OCI-M1 (cell line): ENCODE data around the gene ITPR2.

ENCODE experiments used
- DNase-seq: peaks from one replicate; lab custom pipeline; 2025; lab: John Stamatoyannopoulos, UW

Gene ITPR2

DNA sequence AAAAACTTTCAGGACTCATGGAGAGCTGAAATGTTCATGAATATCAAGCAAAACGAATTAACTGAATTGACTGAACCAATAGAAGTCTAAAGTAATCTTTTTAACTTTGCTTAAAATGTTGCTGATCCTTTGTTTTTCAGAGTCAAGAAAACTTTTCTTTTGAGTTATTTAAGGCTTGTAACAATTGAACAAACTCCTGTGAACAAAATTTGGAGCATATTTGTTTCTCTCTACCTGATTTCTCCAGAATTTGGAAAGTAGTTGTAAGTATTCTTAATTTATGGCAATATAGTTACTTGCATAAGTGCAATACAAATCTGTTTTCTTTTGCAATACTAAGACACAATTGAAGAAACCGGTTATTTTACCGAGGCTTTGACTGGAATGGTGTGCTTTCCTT is 77.6 kb downstream of the ITPR2 start:
- DNase-seq, result peak; percentile 29

DNA sequence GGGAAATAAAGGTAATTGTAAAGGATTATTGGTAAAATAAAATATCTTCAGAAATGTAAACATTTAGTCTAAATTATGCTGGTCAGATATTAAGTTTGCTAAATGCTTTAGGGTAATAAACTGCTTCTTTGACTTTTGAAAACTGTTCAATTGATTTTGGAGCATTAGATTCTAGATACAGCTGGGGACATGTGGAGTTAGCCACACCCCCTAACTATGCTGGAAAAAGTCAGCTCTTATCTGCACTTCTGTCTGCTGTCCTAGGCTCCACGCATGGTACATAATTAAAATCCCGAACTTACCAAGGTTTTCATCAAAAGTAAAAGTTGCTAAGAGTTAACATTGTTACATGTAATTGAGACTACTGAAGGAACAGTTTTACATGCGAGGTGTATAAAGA is 78.8 kb downstream of the ITPR2 start:
- DNase-seq, result no peak

DNA sequence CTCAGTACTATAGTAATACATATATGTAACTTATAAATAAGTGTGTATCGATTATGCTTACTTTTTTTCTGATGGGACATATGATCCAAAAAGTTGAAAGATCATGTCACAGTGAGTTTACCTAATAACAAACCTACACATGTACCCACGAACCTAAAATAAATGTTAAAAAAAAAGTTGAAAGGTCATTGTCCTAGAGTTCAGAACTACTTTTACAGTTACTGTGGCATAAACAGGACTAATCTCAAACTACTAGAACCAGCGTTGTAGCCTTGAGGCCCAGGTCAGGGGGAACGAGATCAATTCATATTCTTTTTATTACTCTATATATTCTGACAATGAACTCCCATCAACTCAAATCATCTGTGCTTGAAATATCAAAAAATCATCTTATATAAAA is 81.8 kb downstream of the ITPR2 start:
- no peak for DNase-seq

DNA sequence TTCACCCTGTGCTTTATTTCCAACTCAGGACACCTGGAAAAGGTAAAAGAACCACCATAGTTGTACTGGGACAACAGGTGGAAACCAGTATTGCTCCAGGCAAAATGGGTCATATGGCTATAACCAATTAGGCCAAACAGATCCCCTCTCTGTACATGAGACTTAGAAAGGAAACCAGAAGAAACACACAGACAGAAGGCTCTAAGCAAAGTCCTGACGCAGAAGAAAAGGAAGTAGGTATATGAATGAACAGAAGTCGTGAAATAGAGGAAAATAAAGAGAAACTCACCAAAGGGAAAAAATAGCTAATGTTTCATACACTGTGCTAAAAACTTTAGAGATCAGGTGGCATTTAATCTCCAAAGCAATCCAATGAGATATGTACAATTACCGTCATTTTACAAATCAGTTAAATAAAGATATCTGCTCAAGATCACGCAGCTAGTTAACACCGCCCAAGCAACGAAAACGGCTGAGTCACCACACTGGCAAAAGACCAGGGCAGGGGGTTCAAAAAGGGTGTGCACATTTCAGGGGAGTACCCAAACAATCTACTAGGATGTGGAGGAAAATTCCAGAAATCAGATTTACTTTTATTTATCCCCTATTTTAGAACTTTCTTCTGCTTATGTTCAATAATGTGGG is 82.3 kb downstream of the ITPR2 start:
- DNase-seq, result no peak

DNA sequence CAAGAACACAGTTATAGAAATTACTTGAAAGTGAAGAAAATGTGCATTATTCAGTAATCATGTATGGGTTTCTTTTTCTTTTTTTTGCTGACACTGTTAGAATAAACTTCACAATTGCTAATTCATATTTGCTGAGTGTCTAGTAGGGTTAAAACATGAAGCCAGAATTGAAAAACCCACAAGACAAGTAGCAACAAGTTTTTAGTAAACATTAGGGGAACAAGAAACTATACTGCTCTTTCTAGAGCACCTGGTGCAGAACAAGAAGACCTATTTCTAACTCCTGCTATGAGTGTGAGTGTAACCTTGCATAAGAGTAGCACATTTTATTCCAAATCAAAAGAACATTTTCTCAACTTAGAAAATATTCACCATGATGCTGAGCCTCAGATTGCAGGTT is 83.2 kb downstream of the ITPR2 start:
- no peak for DNase-seq

DNA sequence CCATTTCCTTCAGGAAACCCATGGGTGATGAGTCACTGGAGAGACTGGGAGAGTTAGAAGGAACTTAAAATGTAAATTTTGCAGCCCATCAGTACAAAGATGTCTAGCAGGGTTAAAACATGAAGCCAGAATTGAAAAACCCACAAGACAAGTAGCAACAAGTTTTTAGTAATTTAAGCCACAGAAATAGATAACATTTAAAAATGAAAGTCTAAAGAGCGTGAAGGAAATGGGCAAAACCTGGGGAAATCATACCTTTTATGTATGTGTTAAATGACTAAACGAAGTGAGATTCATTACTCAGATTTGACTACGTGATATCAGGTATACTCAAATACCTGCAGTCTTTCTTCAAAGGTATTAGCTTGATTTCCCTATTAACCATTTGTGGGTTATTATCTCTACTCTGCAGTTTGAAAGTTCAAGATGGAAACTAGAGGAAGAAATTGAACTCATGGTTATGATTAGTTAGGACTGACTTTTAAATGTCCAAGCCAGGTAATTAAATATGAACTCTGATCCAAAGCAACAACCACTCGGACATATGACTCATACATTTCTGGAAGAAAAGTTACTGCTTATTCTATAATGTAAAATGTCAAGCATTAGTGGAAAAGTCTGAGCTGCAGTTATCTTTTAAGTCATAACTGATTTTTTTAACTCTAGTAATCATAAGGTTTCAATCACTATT is 84.1 kb downstream of the ITPR2 start:
- no peak for DNase-seq

DNA sequence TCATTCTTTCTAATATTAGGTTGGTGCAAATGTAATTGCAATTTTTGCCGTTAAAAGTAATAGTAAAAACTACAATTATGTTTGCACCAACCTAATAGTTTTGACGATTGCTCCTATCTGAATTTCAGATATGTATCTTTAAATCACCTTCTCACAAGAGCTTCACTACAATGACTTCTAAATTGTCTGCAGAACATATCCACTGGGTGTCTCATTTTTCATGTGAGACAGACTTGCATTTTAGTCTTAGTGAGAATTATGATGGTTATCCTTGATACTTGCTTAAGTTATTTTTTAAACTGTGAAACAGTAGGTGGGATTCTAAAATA is 84.6 kb downstream of the ITPR2 start:
- no peak for DNase-seq

DNA sequence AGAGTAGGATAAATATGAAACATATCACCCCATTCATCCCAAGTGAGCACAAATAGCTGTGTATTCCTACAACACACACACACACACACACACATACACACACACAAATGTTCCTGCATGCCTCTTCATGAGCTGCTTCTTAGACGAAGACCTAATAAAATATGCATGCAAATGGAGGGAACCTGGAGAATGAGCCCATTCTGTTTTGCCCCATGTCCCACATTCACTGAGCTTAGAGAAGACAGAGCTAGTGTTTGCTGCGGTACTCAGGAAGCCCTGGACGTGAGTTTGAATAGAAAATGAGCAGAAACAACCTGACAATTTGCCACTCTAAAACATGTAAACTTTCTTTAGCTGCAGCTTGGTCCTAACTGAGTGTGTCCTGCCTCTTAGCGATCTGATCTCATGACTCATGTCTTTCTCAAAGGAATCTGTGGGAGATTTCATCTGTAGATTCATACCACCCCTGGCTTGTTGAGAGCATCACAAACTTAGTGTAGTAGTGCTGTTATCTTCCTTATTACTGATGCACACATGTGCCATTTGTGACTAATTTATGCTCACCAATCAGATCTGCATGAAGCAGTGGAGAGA is 86.8 kb downstream of the ITPR2 start:
- DNase-seq, result peak; percentile 14

DNA sequence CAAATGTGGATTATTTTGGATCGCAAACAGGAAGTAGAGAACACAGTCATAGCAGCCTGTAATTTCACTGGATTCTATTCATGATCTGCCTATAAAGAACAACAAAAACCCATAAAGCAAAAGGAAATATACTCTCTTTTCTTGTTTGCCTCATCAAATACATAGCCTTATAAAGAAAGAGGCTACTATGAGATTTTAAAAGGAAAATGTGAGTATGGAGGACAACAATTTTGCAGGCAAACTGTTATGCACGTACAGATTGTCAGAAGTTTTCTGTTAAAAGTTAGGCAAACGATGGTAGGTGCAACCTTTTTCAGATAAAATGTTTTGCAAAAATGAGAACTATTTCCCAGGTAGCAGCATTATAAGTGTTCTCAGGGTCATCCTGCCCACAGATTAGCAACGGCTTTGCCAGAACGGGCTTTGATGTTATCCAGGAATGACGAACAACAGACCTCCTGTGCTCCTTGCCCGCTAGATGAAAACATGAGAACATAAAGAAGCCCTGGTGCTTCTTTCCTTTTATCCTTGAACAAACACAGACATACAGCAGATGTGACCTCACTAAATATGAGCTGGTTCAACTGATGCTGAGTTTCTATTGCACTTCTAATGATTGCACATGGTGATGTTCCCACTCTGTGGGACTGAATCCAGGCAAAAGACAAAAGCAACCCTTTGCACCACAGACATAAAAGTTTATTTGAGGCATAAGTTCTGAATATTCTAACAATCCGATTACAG is 88.1 kb downstream of the ITPR2 start:
- DNase-seq, result no peak

DNA sequence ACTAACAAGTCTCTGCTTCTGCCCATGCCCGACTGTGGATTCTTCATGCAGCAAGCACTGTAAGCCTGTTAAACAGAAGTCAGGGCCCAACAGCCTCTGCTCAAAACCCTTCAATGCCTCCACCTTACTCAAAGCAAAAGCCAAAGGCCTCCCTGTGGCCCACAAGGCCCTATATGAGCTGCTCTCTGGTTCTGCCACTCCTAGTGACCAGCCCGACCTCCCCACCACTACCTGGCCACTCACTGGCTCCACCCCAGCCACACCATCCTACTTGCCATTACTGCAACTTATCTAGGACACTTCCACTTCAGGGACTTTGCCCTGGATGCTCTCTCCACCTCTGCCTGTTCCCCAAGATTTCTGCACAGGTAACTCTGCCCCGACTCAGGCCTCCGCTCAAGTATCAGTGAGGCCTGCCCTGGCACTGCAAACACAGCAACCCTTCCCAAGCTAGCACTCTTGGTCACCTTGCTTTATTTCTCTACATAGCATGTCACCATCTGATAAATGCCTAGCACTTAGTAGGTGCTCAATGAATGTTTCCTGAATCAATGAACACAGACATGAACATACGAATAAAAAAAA is 88.9 kb downstream of the ITPR2 start:
- DNase-seq, result no peak

DNA sequence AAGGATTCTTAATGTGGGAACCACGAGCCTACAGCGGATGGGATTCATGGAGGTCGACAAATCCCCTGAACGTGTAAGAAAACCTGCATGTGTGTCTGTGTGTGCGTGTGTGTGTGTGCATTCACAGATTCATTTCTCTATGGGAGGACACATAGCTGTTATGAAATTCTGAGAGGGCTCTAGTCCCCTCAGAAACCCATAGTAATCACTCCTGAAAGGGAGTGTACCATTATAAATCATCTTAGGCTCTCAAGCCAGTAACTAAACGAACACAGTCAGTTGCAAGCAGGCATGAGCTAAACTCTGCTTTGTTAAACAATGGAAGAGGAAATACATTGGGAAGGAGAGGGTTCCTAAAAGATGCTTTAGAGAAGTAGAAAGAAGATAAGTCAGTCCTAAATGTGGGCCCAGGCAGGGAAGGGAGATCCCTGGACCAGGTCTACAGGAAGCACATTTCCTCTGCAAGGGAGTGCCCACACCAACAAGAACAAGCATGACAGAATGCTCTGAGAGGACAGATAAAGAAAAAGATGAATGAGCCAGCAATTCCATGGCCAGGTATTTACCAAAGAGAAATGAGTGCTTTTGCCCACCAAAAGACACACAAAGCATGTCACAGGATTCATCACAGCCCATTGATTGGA is 91.3 kb downstream of the ITPR2 start:
- DNase-seq, result no peak

DNA sequence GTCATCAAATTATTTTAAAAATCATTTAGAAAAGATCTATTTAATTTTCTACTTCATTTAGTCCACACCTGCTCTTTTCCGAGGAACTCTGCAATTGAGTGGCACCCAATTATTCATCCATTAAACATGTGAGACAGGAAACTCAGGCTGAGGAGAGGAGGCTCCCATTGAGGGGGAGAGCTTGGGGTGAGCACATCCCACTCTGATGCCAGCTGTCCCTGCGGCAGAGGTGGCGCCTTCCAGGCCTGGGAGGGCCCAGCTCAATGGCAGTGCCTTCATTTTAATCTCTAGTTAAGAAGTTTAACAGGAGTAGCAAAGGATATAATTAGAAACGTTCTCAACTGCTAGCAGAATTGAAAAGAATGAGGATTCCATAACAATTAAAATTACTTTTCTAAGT is 92.0 kb downstream of the ITPR2 start:
- no peak for DNase-seq

DNA sequence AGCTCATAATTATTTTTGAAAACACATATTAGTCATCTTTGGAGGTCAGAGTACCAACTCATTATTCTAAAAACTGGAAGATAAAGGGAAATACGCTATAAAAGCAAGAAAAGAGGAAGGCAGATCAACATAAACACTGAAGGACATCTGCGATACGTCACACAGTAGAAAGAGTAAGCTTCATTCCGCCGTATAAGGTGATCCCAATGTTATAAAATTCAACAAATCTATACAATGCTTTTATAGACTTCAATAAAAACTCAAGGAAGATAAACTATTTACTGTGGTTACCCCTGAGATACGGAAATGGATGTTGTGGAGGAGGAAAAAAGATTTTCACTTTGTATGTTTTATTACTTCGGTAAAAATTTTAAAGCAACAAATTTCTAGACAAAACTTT is 92.6 kb downstream of the ITPR2 start:
- no peak for DNase-seq

DNA sequence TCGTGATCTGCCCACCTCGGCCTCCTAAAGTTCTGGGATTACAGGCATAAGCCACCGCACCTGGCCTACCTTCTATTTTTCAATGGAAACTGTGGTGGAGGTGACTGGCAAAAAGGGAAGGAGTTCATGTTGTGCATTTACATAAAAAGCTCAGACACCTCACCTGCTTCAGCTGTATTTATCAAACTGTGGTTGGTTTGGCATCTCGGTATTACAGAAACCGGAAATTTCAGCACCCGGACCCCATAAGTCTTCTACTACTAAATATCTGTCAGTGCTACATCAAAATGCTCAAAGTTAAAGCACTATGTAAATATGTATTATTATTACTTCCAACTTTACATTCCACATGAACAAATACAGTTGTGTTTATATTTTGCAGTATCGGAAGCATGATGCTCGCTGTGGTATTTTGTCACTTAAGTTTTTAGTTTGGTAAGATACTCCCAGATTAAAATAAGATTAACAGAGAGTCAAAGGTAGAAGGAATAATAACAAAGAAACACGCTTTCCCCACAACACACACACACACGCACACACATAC is 95.4 kb downstream of the ITPR2 start:
- no peak for DNase-seq

DNA sequence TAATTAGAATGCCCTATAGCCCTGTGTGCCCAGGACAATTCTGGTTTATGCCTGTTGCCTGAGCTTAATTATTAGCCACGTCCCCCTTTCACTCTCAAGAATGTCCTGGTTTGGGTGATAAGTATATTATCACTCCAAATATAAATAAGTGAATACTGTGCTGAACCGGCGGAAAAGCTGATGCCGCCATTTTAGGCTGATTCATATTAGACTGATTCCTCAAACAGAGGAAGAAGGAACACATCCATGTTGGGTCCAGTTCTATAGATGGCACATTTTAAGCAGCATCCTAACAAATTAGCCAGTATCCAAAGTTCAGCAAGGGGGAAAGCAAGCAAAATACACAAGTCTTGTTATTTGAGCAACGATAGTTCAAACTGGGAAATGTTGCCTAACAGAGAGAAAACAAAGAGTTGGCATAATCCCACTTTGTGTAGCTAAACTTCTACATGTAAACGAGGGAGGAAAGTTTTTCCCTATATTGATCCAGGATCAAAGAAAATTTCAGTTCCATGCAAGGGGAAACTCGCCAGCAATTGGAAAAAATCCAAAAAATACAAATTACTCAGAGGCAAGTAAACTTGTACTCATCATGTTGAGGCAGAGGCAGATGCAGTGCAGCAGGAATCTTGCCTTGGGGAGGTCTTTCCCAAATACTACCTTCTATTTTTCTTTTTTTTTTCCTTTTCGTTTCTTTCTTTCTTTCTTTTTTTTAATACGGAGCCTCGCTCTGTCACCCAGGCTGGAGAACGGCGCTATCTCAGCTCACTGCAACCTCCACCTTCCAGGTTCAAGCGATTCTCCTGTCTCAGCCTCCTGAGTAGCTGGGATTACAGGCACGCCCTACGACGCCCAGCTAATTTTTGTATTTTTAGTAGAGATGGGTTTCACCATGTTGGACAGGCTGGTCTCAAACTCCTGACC is 96.2 kb downstream of the ITPR2 start:
- no peak for DNase-seq

DNA sequence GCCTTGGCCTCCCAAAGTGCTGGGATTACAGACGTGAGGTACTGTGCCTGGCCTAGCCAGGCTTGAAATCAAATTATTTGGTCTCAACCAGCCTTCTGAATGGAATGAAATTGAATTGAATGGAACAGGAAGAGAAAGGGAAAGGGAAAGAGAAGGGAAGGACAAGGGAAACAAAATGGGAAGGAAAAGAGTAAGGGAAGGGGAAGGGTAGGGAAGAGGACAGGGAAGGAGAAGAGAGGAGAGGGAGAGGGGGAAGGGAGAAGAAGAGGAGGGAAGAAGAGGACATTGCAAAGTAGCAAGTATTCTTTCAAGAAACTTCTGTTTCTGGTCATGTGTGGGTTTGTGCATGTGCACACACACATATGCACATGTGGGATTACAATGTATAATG is 97.8 kb downstream of the ITPR2 start:
- DNase-seq, result no peak

DNA sequence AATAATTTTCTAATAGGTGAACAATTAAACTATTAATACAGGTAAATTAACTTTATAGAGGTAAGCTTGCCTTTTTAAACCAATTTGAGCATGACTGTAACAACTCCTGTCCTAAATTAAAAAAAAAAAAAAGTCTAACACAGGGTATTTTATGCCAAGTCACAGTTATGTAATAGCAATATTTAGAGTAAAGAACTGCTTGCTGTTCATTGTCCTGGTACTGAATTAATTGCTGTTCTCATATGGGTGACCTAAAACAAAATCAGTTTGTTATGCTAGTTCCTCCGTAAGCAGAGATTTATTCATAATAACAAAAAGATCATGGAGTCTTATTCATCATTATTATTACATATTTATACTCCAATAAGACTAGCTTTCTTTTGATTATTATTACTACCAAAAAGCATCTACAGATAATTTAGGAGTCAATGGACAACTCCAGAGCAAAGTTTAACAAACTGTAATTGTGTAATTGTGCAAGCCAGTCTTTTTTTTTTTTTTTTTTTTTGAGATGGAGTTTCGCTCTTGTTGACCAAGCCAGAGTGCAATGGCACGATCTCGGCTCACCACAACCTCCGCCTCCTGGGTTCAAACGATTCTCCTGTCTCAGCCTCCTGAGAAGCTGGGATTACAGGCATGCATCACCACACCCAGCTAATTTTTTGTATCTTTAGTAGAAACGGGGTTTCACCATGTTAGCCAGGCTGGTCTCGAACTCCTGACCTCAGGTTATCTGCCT is 98.3 kb downstream of the ITPR2 start:
- DNase-seq, result no peak

DNA sequence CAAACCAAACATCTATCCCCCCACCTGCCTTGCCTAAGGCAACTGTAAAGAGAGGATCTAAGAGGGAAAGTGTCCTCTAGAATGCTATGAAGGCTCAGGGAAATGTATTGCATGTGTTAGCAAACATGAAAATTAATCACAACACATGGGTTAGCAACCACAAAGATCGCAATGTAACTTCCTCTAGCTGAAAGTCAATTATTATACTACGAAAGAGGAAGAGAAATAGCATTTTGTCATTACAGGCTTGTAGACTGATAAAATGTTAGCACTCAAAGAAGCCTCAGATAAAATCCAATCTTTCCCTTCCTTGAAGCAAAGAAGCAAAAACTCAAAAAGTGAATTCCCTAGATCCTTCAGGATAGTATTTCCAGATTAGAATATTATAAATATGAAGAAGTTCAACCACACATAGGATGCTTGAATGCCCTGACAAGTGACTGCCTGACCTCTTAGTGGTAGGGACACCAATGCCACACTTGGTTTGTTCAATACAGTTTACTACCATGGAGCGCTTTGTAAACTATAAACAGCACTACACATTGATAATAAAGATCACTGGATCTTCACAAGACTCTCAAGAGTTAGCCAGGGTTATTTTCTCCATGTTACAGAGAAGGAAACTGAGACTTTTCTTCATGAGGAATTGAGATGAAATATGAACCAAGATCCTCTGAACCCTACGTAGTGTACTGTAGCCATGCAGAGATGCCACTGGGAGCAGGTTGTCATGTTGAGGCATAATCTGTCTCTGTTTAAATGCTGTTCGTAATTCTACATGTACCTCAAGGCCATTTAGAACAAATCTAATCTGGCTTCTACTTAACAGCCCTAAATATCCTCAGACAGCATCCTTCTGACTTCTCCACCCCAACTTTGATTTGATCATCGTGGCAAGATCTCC is 100.7 kb downstream of the ITPR2 start:
- DNase-seq, result peak; percentile 79
